Activated CD4-positive, alpha-beta T cell treated with anti-CD3 and anti-CD28 coated beads for 24 hours (primary cell): ENCODE data around the gene METTL16.

Experiments
- DNase-seq, 2 donors: peaks; one replicate each; pipeline ENCODE4 v3.0.0-alpha.2; 2020; ENCODE audit warnings: low read depth in 2 of 2

The METTL16 gene

GRCh38 chr17:2396192-2396567 lies 115.5 kb downstream of the METTL16 start:
- no peak for DNase-seq

GRCh38 chr17:2395258-2396181 lies 116.2 kb downstream of the METTL16 start:
- no peak for DNase-seq

- no peak for DNase-seq
These were observed 116.9 kb downstream of the METTL16 start for GRCh38 chr17:2394775-2395201.

- no peak for DNase-seq
These were observed 117.5 kb downstream of the METTL16 start for GRCh38 chr17:2393954-2394749.

GRCh38 chr17:2393174-2393953 lies 118.3 kb downstream of the METTL16 start:
- DNase-seq: peak; percentile 79 to 86

DNA sequence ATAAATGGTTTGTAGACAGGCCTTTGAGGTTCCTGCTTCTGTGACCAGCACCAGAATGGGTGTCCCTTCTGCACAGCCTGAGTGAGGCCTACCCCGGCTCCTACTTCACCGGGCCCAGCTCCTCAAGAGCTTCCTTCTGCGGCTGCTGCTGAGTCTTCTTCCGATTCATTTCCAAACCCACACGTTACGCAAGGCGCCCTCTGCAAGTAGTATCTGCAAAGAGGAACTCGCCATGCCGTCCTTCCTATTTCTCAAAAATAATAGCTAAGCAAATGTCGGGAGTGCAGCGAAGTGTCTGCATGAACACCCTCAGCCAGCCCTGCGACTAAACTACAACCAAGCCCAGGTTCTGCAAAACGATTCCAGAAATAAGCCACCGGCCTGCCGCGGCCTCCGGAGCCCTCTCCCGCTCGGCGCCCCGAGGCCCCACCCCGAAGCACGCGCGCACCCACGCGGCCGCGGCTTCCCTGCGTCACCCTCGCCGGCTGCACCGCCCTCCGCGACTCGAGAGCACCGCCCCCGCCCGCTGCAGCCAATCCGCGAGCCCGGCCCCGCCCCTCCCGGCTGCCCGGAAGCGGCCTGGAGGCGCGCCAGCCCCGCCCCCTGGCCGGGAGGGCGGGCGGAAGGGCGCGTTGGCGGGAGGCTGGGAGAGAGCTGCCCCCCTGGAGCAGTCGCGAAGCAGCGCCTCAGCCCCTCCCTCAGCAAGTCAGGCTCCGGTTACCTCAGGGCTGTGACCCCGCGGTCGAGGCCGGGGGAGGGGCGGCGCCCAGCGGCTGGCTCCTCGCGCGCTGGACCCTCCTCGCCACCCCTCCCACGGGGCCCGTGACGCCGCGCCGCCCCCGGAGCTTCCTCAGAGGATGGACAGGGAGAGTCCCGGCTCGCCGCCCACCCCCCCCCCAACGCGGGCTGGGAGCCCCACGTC lies 119.2 kb downstream of the METTL16 start:
- peak; percentile 98 for DNase-seq

- no peak for DNase-seq
These were observed 120.0 kb downstream of the METTL16 start for GRCh38 chr17:2391597-2392251.

DNA sequence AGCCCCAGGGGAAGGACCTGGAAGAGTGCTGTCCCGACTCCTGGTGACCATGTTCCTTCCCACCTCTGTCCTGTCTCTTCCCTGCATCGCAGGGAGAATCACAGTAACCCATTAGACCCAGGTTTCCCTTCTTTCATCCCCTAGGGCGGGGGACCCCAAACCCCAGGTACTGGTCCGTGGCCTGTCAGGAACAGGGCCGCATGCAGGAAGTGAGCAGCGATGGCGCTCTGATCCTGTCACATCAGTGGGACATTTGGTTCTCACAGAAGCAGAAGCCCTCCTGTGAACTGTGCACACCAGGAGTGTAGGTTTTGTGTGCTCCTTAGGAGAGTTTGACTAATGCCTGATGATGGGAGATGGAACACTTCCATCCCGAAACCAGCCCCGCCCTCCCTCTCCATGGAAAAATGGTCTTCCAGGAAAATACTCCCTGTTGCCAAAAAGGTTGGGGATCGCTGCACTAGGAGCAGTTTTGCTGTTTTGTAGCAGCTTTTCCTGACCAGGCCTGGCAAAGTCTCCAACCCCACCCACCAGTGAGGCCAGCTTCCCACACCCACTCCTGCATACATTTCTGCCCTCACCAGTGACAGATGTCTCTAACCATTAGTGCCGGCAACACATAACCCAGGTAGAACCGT lies 121.4 kb downstream of the METTL16 start:
- no peak for DNase-seq

DNA sequence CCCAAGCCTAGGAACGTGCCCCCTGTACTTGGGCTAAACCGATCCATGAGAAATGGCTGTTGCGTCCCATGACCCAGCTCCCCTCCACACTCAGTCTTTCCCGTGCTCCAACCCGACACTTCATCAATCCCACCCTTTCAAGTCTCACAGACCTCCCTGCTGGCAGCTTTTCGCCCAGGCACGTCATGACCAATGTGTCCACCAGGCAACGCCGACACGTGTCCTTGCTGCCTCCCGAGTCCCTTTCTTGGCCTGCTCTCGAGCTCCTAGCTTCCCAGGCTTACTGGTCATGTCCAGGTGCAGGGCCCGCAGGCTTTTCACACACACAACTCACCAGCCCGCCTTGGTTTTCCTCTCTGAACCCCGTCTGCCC lies 123.0 kb downstream of the METTL16 start:
- no peak for DNase-seq

- no peak for DNase-seq
These were observed 123.5 kb downstream of the METTL16 start for GRCh38 chr17:2388020-2388682.

- DNase-seq: no peak
These were observed 124.3 kb downstream of the METTL16 start for GRCh38 chr17:2387086-2388019.

GRCh38 chr17:2386400-2387085 lies 125.1 kb downstream of the METTL16 start:
- DNase-seq: no peak

GRCh38 chr17:2385240-2386210 lies 126.2 kb downstream of the METTL16 start:
- DNase-seq: no peak

GRCh38 chr17:2384439-2385127 lies 127.1 kb downstream of the METTL16 start:
- no peak for DNase-seq

DNA sequence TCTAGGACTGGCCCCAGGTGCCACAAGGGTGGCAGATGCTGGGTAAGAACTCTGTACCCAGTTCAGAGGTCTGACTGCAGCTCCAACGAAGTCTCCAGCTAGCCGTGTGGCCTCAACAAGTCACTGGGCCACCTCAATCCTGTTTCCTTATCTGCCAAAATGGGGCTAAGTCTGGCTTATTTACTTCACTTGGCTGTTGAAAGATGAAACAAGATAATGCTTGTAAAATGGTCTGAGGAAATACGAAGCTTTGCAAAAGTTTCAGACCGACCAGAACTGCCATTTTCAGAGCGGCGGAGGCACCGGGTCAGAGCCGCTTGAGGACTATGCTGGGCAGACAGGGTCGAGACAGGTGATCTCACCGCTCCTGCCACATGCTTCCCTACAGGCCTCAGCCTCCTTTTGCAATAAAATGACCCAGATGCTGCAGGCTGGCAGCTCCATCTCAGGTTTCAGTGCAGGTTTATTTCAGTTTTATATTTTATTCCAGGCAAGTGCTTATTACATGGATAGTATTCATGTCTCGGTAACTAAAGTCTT lies 128.0 kb downstream of the METTL16 start:
- DNase-seq: no peak
